ENCODE results near the gene MYO19.

GRCh38 chr17:36583787-36584186, 49.1 kb upstream of the MYO19 start:
- TF ChIP-seq TAF1 (IDR thresholded peaks at IDR 0.05; ENCODE audit: control insufficient read depth, extremely low read depth, insufficient read depth, low read length, severe bottlenecking) (no peak), SAFB2 (IDR thresholded peaks at IDR 0.05; ENCODE audit: borderline replicate concordance, low read depth, low read length, severe bottlenecking) (no peak), SIN3A (IDR thresholded peaks at IDR 0.05; ENCODE audit: borderline replicate concordance in 2 of 2, control insufficient read depth in 1 of 2, low read depth in 2 of 2, low read length in 2 of 2) (no peak), KLF6 (CRISPR knock-in tag; IDR thresholded peaks at IDR 0.05; ENCODE audit: borderline replicate concordance) (no peak), NCOR1 (IDR thresholded peaks at IDR 0.05) (no peak), MEF2A (IDR thresholded peaks at IDR 0.05; ENCODE audit: control insufficient read depth, low read depth, low read length) (no peak), CTCF (IDR thresholded peaks at IDR 0.05 in 2 of 3, conservative IDR thresholded peaks at IDR 0.05 in 1 of 3; ENCODE audit: insufficient read depth in 2 of 3, low read depth in 1 of 3, low read length in 3 of 3) (no peak), ZBTB17 (CRISPR knock-in tag; IDR thresholded peaks at IDR 0.05) (no peak)
- TF ChIP-seq, protein P1, sequence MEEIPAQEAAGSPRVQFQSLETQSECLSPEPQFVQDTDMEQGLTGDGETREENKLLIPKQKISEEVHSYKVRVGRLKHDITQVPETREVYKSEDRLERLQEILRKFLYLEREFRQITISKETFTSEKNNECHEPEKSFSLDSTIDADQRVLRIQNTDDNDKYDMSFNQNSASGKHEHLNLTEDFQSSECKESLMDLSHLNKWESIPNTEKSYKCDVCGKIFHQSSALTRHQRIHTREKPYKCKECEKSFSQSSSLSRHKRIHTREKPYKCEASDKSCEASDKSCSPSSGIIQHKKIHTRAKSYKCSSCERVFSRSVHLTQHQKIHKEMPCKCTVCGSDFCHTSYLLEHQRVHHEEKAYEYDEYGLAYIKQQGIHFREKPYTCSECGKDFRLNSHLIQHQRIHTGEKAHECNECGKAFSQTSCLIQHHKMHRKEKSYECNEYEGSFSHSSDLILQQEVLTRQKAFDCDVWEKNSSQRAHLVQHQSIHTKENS (CRISPR knock-in tag; IDR thresholded peaks at IDR 0.05) = no peak

All from K562 (cell line).